ENCODE results near the gene CARHSP1.
"Not testable (repeated sequence)": the region's sequence is repeated elsewhere in the genome, so short reads cannot be mapped to it uniquely, and the experiment has no call there.

CARHSP1 gene

DNA sequence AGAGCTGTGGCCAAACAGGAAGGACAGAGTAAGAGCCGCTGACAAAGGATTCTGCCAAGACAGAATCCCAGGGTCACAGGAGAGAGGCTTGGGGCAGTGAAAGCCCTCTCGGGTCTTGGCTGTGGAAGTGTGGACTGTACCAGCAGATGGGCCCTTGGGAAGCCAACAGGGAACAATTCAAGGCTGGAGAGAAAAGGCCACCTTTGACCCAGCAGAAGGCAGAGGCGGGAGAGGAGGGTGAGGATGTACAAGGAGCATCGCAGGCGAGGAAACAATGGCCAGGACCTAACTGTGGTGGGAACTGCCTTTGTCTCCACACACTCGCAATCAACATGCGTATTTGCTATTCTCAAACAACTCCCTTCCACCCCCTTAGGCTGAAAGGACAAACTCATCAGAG lies 15.7 kb downstream of the CARHSP1 start:
- no peak for DNase-seq

DNA sequence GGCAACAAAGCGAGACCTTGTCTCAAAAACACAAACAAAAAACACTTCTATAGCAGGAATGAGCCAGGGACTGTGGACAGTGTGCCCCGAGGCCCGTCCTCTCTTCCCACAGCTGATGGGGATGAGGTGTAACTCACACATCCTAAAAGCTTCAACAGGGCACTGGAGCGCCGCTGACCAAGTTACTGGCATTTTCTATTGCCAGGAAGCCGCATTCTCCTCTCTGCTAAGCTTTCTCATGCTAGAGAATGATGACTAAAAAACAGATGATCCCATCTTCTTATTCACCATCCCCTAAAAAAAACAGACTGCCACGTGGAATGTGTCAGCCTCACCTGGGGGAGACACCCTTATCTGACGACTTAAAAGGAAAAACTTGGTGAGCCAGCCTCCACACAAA lies 16.3 kb downstream of the CARHSP1 start:
- DNase-seq, result no peak

DNA sequence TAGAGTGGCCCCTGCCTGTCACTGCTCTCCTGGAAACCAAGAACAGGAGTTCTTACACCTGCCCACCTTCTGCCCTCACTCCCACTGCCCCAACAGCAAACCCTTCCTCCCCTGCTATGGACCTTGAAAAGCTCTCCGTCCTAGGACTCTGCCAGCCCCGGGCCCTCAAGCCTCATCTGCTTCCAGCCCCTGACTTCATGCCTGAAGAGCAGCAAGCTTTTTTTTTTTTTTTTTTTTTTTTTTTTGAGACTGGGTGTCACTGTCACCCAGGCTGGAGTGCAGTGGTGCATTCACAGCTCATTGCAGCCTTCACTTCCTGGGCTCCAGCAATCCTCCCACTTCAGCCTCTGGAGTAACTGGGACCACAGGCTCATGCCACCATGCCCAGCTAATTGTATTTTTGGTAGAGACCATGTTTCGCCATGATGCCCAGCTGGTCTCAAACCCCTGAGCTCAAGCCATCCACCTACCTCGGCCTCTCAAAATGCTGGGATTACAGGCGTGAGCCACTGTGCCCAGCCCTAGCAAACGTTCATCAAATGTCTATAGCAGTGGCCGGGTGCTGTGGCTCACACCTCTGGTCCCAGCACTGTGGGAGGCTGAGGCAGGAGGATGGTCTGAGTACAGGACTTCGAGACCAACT lies 16.9 kb downstream of the CARHSP1 start:
- DNase-seq, result no peak

DNA sequence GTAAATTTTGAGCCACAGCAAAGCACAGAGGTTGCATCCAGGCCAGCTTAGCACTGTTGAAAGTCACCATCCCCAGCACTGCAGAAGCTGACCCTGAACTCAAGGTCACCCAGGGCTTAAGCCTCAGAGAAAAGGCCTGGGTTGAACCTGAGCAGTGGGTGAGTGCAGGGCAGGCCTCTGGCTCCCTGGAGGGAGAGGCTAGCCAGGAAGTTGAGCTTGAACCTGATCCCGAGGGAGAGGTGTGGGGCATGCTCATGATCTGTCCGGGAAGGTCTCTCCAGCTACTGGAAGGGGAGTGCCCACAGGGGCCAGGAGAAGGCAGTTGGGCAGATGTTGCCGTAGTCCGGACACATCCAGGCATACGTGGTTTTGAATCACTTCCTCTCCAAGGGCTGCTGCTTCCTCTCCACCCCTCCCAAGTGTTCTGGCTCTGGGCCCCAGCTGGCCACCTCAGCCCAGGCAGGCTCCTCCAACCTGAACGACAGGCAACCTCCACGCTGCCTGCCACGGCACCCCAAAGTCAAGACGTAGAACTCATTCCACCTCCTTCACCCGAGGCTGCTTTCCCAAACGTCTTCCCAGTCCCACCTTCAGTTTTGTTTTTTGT lies 18.4 kb downstream of the CARHSP1 start:
- no peak for DNase-seq

DNA sequence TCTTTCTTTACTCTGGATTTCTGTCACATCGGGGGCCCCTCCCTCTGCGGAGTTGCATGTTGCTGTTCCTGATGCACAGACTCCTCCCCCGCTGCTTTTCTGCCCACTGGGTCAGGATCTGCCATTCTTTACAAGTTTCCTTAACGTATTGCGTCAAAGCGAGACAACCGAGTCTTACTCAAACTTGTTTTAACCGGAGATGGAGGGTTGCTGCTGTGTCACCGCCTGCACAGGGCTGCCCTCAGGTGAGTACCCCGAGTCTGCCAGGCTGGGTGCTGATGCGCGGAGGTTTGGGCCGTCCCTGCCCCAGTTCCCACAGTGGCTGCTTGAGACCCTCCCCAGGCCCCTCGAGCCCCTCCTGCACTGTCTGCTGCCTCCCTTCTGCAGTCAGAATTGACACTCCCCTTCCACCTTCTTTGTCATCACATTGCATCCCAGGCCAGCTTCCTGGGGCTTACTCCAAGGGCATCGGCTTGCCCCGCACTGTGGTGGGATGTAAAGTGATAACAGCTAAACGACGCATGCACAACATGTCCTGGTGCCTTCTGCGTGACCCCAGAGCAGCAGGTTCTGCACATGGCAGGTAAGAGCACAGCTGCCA lies 19.3 kb downstream of the CARHSP1 start:
- DNase-seq, result no peak

DNA sequence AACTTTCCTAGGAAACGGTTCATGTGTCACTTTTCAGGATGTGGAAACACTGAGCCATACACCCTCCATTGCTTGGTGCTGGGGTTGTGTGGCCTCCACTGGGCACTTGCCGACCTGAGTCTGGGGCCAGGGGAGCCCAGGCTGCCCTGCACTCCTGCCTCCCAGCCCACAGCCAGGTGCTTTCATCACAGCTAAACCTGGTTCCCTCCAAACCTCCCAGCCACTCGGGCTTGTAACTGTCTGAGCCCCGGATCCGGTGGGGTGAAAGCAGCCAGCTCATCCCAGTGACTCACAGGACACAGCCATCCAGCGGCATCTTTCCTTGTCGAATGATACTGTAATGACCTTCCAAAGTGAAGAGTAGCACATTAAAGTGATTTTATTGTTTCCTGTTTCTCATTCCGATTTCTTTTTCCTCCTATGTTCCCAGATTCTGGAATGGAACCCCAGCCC lies 19.8 kb downstream of the CARHSP1 start:
- DNase-seq, result no peak

DNA sequence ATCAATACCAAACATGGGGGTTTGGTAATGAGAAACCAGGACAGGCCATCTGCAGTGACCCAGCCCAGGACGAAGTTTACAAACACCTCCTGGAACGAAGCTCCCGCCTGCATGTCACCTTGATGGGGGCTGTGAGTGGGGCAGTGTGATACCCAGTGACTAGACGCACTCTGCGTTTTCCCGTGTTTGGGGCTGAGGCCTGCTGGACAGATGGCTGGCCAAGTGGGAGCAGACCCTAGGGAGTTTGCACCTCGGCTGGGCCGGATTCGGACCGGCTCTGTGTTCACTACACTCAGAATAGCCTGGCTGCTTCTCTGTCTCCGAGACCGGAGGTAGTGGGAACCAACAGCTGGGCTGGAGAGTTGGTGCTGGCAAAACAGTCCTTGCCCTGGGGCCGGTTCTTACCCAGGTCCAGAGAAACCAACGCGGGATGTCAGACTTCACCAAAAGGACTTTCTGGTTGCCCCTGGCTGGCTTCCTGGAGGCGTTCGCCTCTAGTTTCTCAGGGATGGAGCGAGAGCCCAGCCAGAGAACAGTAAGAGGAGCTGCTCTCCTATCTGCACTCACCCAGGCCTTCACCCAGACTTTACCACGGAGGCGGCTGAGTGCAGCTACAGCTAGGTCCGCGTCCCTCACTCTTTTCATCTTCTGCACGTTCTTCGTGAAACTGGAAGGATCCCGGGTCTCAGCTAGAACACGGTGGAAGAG lies 20.4 kb downstream of the CARHSP1 start:
- DNase-seq, result no peak

DNA sequence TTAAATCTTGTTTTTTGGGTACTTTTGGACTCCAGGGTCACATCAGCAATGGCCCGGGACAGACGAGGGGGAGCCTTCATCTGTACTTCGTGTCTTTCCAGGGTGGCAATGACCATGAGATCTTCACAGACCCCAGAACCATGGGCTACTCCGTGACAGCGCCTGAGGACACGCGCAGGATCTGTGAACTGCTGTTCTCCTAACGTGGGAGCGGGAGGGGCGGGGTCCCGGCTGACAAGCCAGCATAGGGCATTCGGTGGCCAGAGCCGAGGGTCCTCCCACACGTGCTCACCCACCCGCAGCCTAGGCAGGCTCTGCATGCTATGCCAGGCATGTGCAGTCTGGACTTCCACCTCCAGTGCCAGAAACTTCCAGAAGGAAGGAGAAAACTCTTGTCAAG lies 21.2 kb downstream of the CARHSP1 start:
- DNase-seq, result no peak

DNA sequence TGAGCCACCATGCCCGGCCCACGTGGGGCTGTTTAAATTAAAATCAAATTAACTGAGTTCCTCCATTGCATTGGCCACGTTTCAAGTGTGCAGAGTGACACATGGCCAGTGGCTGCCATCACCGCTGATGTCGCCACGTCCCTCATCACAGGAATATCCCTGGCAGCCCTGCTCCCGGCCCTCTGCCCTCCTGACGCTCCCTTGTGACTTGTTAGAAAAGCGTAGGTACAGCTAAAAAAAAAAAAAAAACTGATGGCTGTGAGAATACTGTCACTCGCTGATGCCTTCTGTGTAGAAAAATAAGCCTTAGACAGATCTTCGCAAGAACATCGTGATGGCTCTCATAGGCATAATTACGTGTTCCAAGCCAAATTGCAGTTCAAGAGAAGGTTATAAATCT lies 21.7 kb downstream of the CARHSP1 start:
- DNase-seq, result no peak

DNA sequence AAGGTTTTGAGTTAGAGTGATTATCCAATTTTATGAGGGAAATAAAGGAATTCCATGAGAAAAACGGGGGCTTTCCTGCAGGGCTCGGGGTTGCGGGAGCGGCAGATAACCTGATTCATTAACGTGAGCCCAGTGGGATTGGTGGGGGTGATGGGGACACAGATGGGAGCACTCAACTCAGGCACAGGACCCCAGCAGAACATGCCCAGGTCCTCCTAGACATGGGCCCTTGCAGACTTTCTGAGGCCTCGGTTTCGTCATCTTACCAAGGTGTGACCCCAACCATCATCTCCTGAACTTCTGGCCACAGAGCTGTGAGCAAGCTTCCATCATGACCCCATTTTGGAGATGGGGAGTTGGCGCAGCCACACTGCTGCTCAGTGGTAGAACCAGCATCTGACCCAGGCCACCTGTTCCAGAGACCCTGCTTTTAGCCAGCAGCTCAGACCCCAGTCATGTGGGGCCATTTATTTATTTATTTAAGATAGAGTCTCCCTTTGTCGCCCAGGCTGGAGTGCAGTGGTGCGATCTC lies 22.3 kb downstream of the CARHSP1 start:
- no peak for DNase-seq

DNA sequence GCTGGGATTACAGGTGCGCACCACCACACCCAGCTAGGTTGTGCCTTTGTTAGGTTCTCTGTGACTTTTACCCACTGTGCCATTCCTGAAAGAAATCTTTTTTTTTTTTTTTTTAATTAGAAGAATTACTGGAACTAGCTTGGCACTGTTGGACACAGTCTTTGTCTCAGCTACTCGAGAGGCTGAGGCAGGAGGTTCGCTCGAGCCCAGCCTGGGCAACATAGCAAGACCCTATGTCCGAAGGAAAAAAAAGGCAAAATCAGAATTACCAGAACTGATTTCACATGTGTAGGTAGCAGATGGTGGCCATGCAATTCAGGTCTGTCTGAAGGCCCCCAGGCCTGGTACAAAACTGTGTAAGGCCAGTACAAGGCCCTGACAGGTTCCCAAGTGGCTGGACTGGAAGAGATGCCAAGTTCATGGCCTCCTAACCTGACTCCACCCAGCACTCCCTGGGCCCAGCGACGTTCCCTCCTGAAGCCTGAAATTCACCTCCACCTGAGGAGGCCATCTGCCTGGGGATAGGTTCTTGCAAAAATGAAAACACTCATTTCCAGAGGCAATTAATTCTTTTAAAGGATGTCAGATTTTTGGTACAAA lies 23.0 kb downstream of the CARHSP1 start:
- DNase-seq, result no peak

DNA sequence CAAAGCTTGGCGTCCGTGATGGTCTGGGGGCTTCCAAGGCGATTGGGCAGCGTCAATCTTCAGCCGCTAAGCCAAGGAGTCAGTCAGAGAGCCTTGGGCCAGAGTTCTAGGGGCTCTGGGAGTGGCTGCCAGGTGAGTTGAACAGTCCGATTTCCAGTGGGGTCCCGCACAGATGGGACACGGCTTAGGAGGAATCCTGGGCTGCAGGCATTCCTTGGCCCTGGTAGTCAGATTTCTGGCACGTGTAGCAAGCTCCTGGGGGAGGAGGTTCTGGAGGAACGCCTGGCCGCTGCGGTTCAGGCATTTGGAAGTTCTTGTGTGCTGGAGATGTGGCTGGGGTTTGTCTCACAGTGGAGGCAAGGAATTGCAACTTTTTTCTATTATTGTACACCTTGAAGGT lies 25.5 kb downstream of the CARHSP1 start:
- DNase-seq, result not testable (repeated sequence)

DNA sequence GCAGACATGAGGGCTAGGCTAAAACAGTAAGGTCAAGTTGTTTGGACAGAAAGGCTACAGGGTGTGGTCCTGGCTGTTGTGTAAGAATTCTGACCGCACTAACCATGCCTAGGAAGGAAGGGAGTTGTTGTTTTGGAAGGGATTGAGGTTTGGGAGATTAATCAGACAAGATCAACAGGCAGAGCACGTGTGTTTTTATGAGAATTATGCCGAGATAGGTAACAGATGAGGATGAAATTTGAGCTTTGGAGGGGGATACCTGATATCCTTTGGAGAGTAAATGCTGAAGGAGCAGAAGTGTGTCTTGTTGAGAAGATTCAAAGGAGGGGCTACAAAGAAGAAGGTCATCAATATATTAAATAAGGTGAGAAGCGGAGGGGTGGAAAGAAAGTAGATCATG lies 26.8 kb downstream of the CARHSP1 start:
- DNase-seq, result not testable (repeated sequence)

DNA sequence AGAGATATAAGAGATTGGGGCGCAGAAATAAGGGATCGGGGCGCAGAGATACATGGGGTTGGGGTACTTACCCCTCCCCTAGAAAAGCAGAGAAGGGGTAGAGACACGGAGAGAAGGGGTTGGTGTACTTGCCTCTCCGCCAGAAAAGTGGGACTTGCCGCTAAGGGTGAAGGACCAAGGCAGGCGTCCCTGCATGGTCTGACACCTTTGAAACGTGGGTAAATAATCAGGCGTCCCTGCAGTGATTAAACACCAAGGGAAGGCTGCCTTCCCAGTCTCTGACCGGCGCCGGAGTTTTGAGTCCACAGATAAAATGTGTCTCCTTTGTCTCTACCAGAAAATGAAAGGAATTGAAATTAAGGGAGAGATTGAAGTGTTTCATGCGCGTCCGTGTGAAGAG lies 31.2 kb downstream of the CARHSP1 start:
- not testable (repeated sequence) for DNase-seq

DNA sequence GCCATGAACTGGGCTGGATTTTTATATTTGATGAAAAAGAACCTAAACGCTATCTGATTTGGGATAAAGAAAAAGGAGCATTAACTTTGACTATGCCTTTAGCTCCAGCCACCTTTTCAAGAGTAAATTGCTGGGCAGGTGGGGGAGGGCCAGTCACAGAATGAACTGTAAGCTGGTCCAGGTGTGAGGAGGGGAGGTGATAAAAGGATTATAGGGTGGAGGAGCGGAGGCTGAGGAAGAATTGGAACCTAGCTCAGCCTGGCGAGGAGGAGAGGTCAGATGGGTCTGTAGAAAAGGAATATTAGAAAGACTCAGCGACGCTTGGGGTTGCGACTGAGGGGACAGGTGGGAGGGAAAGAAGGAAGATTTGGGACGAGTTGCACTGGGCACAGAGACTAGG lies 32.0 kb downstream of the CARHSP1 start:
- DNase-seq, result not testable (repeated sequence)

DNA sequence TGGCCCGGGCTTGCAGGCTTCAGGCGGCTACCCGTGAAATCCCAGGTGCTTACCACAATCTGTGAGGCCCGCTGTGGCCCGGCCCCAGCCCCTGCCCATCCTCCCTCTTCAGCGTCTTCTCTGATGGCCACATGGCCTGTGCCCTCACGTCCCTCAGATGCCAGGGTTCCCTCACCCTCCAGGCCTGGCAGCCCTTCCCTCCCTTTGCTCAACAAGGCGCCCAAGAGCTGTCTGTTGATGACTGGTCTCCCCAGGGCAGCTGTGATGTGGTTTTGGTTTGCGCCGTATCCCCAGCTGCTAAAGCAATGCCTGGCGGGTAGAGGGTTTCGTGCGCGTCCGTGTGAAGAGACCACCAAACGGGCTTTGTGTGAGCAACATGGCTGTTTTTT lies 36.1 kb downstream of the CARHSP1 start:
- DNase-seq, result no peak

DNA sequence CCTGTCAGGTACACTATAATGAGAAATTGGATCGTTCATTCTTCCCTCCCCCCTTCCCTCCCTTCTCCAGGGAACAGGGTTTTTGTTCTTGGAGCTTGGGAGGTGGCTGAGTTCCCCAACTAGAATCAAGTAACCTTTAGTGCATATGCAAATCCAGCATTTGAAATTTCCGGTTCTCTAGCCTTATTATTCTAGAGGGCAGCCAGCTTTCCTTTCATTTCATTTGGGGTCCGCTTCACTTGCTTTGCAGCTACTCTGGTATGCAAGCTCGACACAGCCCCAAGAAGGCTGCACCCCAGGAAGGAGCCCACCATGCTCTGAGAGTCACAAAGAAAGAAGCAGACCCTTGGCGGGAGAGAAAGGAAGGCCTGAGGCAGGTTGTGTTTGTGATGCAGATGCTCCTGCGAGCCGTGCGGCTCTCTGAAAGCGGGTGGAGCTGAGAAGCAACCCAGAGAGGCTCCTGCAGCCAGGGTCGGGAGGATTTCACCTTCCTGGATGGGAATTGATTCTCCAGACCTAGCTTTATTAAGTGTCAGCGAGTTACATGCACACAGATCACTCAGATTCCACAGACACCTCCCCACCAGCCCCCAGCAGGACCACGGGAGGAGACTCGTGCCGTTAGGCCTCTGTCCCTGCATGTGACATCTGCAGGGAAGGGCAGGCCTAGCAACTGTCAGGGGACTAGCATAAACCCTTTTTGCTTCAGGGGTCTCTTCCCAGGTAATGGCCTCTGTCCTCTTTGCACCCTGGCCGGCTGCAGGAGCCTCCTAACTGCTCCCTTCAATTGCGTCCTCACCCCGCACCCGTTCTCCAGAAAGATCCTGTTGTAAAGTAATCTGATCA lies 36.7 kb downstream of the CARHSP1 start:
- no peak for DNase-seq

DNA sequence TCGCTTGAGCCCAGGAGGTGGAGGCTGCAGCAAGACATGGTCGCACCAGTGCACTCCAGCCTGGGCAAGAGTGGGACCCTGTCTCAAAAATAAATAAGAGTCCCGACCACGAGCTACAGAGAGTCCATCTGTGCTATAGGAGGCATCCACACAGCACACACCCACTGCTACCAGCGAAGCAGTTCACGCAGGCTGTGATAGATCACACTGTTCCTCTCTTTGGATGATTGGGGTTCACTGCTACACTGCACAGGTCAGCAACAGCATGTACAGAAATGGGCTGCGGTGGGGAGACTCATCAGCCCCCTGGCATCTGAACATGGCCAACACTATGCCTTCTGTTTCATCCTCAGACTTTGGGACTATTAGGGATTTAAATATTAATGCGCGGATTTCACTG lies 37.4 kb downstream of the CARHSP1 start:
- no peak for DNase-seq

DNA sequence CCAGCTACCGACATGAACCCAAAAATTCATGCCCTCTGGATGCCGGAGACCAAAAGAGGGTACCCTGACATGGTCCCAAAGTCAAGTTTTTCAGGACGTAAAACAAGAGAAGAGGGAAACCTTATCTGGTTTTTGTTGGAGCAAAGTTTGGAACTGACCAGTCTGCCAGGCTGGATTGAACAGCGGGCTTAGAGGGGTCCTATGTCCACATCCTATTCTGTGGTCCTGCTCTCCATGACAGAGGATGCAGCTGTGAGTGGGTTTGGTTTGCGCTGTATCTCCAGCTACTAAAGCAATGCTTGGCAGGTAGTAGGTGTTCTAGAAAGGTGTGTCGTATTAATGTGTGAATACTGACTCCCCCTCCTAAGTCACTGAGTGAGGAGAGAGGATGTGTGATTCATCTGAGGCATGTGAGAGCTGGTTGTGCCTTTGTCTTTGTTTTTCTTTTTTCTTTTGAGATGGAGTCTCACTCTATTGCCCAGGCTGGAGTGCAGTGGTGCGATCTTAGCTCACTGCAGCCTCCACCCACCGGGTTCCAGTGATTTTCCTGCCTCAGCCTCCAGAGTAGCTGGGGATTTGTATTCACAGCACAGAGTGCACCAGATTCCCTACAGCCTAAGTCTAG lies 40.2 kb downstream of the CARHSP1 start:
- DNase-seq, result no peak

DNA sequence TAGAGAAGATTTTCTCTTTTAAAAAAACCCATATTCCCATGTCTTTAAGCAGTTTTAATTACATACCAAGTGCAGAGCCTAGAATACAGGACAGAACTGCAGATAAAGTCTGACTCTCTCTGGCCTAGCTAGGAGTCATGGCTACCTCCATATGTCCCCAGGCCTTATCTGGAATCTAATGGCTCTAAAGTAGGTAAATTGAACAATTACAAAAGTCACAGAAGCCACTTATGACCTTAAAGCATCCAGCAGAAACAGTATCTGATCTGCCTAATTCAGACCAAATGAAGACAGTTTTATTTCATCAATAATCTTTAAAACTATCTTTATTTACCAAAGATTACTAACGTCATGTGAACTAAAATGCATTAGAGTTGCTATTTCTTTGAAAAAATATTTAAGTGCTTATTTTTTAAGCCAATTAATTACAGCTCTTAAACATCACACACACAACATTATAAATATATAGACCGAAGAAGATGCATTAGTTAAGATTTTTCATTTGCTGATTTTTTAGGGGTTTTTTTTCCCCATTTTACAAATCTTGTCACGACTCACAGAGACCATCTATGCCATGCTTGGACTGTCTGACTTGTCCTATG lies 42.4 kb downstream of the CARHSP1 start:
- no peak for DNase-seq

DNA sequence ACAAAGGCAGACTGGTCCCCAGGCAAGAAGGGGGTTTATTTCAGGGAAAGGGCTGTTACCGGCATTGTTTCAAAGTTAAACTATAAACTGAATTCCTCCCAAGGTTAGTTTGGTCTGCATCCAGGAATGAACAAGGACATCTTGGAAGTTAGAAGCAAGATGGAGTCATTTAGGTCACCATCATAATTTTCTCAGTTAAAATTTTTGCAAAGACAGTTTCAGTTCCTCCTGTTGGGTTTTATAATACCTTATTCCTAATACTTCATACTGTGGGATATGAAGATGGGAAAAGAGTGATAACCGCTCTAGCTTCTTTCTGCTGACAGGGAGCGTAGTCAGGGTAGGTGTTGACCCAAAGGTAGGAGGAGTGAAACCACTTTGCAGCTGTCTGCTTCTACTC lies 46.4 kb downstream of the CARHSP1 start:
- DNase-seq, result no peak
